Endothelial cell of umbilical vein (primary cell): ENCODE results near the gene ANKRD60.

Experiments
- CTCF ChIP-seq, 2 donors: IDR thresholded peaks; 1 replicate in 1 of 2; 2 replicates in 1 of 2; pipeline ENCODE4 v1.5.1; 2011; ENCODE audit warnings: low read length in 2 of 2, mild to moderate bottlenecking in 2 of 2, moderate library complexity in 2 of 2, control low read depth in 1 of 2, inconsistent platforms in 1 of 2, low read depth in 1 of 2; ENCODE audit not compliant: insufficient read depth in 1 of 2; ENCODE audit errors: extremely low read depth in 1 of 2
- EZH2 ChIP-seq: IDR thresholded peaks from 2 replicates; pipeline ENCODE4 v1.6.1; 2012; ENCODE audit warnings: borderline replicate concordance, low read depth, mild to moderate bottlenecking, moderate library complexity, low read length, inconsistent platforms; ENCODE audit not compliant: severe bottlenecking
- MAX ChIP-seq: IDR thresholded peaks from 2 replicates; pipeline ENCODE4 v1.6.1; 2011; ENCODE audit not compliant: insufficient read depth, insufficient read length
- POLR2A ChIP-seq: IDR thresholded peaks from 2 replicates; pipeline ENCODE4 v1.6.1; 2012; ENCODE audit warnings: low read depth, mild to moderate bottlenecking, control low read depth, low read length

- no peak for TF ChIP-seq CTCF (IDR thresholded peaks at IDR 0.05; ENCODE audit: extremely low read depth in 1 of 2, insufficient read depth in 1 of 2, low read depth in 1 of 2, low read length in 2 of 2)
- TF ChIP-seq POLR2A = no peak
- no peak for TF ChIP-seq EZH2
- no peak for TF ChIP-seq MAX
Observed at GRCh38 chr20:58175425-58175824, 53.0 kb downstream of the ANKRD60 start.
